H7 (cell line): Measurements from ENCODE around the gene PRKN. TPM values are rescaled to one million over a fixed set of nuclear protein-coding genes. Genes with fewer than 3 reads are reported as not detected.
A peak's percentile ranks its signal among the peaks of the same experiment; 100 is the strongest.
"Not testable (repeated sequence)": the region's sequence is repeated elsewhere in the genome, so short reads cannot be mapped to it uniquely, and the experiment has no call there.

ENCODE experiments used
- DNase-seq: peaks from one replicate; pipeline ENCODE4 v3.0.0; 2012
- H3K27me3 ChIP-seq: 2 replicates; pipeline ENCODE4 v1.6.0; 2011; ENCODE audit warnings: mild to moderate bottlenecking, low read length; ENCODE audit not compliant: control insufficient read depth, insufficient read depth
- H3K36me3 ChIP-seq: replicated peaks from 2 replicates; pipeline ENCODE4 v1.5.1; 2011; ENCODE audit warnings: low read length; ENCODE audit not compliant: control insufficient read depth, insufficient read depth
- H3K4me3 ChIP-seq: 2 replicates; pipeline ENCODE4 v1.5.1; 2011; ENCODE audit warnings: low read depth, mild to moderate bottlenecking, control low read depth, low read length, moderate library complexity; ENCODE audit not compliant: insufficient read depth
- total RNA-seq: library from RNA; depleted of rRNA; stranded (reverse); fragments of >200 nt; shearing (Covaris generic); gene quantifications from 2 replicates; pipeline ENCODE4 v1.2.3, GENCODE V29; 2014

The PRKN gene
- total RNA-seq, 1 experiment from 2014 or later: 0.90 TPM

DNA sequence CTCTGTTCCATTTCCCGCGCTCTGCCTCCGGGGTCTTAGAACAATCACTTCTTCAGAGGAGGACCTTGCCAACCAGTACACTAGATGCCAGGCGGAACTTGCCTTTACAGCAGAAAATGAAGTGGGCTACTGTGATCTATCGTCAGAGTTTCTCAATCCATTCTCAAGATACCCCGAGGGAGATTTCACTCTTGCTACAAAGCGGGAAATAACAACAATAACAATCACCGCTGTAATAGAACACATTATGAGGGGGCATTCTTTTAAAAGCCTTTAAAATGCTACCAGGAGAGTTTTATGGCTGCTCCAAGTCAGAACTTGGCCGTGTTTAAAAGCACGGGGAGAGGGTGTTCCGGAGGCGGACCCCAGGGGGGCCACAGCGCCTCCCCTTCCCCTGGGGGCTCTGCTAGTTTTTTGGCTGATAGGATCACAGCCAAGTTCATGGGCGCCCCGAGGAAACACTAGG is 836.7 kb downstream of the PRKN start:
- H3K4me3 ChIP-seq: no peak overlapping the region

DNA sequence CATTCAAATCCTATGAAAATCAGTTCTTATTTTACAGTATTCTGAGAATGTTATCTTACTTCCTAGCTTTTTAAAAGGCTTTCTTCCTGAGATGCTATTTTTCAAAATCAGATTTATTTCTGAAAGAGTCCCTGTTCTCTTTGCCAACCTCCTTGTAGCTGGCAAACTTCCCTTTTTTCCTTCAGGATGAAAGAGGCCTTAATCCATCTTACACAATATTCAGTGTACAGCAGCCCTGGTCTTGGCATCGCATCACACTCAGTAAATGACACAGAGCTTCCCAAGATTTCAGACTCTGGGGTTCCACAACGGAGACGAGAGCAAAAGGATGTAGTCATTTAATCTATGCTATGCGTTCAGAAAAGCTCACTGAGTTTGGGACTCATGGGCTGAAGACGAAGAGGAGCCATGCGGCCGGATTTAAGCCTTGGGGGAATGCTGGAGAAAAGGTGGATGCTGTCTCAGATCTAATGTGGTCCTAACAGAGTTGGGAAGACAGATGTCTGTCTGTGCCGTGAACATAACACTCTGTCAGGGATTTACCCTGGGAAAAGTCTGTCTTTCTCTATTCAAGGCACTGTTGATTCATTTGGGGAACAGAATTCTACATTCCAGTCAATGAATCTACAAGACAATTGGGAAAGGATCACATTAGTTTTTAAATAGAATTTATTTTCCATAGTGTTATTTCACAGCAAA is 837.3 kb downstream of the PRKN start:
- no peaks in the 10 kb centered on the region for H3K36me3 ChIP-seq
- H3K27me3 ChIP-seq: peaks cover 29% of the 10 kb centered on the region
- no peak overlapping the region for H3K4me3 ChIP-seq
- no peak for DNase-seq

More for the DNA sequence above, 836.7 kb downstream of the PRKN start:
- peaks cover 29% of the 10 kb centered on the region for H3K27me3 ChIP-seq
- H3K36me3 ChIP-seq: no peaks in the 10 kb centered on the region
- no peak for DNase-seq

DNA sequence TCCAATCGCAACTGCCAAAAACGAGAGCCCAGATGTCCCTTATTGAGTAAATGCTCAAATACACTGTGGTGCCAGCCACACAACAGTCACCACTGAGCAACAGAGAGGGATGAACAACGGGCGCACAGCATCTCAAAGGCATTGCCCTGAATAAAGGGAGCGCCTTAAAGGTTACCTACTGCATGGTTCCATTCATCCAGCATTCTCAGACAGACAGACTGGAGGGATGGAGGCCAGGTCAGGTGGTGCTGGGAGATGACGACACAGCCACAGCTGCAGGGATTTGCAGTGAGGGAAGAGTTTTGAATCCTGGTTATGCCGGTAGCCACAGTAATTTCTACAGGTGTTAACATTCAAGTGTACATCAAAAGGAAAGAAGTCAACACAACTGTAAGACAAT is 838.2 kb downstream of the PRKN start:
- DNase-seq: no peak
- H3K27me3 ChIP-seq: peaks cover 29% of the 10 kb centered on the region
- H3K36me3 ChIP-seq: no peaks in the 10 kb centered on the region
- no peak overlapping the region for H3K4me3 ChIP-seq

DNA sequence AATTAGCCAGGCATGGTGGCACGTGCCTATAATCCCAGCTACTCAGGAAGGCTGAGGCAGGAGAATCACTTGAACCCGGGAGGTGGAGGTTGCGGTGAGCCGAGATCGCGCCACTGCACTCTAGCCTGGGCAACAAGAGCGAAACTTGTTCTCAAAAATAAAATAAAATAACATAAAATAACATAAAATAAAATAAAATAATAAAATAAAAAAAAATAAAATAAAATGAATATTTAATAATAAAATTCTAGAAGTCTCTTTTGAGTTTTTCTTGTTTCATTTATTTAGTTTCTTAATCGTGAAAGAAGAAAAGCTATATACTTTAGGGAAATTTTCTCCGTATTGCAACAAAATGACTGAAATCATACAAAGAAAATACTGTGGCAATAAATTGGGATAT is 841.0 kb downstream of the PRKN start:
- not testable (repeated sequence) for H3K36me3 ChIP-seq, H3K4me3 ChIP-seq, DNase-seq

DNA sequence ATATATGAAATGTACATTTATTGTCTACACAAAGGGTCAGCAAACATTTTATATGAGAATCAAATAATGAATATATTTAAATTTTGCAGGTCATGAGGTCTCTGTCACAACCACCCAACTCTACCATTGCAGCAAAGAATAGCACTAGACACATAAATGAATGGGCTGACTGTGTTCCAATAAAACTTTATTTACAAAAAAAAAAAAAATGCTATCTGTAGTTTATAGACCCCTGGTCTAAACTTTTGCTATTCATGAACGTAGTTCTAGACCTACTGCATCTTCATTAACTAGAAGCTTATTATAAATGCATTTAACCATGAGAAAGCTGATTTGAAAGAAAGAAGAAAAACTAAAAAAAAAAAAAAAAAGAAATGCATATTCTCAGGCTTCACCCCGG is 842.8 kb downstream of the PRKN start:
- Histone ChIP-seq H3K27me3 (peaks cover 7% of the 10 kb centered on the region; the same call in 1 of the 2 replicates), H3K36me3 (no peaks in the 10 kb centered on the region)
- DNase-seq: no peak

More for the DNA sequence above, 841.0 kb downstream of the PRKN start:
- H3K27me3 ChIP-seq: peaks cover 13% of the 10 kb centered on the region

DNA sequence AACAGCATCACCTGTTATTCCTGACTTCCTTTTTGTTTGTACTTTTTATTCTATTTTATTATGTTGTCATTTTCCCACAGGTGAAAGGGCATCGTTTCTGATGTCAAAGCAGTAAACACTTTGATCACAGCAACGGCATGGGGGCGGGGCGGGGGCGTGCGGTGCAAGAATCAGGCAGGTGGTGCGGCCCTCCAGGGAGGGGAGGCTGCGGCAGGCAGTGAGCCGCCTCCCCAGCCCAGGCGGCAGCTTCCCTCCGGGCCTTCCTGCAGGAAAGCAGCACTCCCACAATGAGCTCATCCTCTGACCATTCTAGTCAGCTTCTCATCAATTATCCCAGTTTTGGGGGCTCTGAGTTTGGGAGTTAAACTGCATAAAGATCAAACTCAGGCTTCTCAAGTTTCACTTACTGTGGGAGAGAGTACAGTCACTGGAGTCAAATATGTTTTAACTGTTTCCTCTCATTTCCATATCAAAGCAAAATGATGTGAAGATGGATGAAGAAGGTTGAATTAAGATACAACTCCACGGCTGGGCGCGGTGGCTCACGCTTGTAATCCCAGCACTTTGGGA is 845.3 kb downstream of the PRKN start:
- DNase-seq: peak; percentile 51
- H3K4me3 ChIP-seq: no peak overlapping the region
- H3K36me3 ChIP-seq: no peaks in the 10 kb centered on the region
- H3K27me3 ChIP-seq: no peaks in the 10 kb centered on the region

More for the DNA sequence above, 842.8 kb downstream of the PRKN start:
- H3K4me3 ChIP-seq: no peak overlapping the region

DNA sequence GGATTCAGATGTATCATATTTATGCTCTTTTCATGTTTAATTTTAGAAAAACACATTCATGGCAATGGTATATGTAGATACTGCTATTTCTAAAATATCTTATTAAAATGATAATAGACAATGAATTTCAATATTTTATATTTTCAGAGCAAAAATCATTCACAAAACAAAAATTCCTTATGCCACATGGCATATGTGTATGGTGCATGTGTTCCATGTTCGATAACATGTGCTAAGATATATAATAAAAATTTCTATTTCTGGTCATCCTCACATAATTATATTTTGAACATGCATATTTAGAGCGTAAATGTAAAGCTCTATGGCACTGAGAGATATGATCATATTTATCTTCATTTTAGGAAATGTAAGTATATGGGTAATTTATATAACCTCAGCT is 847.5 kb downstream of the PRKN start:
- DNase-seq: no peak
- no peak overlapping the region for H3K4me3 ChIP-seq
- H3K27me3 ChIP-seq: no peaks in the 10 kb centered on the region
- no peaks in the 10 kb centered on the region for H3K36me3 ChIP-seq

DNA sequence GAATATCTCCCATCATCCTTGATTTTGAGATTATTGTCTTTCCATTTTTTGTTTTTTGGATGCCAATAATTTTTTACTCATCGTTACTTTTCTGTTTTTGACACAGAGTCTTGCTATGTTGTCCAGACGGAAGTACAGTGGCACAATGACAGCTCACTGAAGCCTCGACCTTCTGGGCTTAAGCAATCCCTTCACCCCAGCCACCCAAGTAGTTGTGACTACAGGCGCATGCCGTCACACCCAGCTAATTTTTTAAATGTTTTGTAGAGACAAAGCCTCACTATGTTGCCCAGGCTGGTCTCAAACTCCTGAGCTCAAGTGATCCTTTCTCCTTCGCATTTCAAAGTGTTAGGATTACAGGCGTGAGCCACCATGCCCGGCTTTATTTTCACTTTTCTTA is 851.3 kb downstream of the PRKN start:
- Histone ChIP-seq H3K36me3 (no peaks in the 10 kb centered on the region), H3K27me3 (no peaks in the 10 kb centered on the region), H3K4me3 (no peak overlapping the region)
- no peak for DNase-seq

DNA sequence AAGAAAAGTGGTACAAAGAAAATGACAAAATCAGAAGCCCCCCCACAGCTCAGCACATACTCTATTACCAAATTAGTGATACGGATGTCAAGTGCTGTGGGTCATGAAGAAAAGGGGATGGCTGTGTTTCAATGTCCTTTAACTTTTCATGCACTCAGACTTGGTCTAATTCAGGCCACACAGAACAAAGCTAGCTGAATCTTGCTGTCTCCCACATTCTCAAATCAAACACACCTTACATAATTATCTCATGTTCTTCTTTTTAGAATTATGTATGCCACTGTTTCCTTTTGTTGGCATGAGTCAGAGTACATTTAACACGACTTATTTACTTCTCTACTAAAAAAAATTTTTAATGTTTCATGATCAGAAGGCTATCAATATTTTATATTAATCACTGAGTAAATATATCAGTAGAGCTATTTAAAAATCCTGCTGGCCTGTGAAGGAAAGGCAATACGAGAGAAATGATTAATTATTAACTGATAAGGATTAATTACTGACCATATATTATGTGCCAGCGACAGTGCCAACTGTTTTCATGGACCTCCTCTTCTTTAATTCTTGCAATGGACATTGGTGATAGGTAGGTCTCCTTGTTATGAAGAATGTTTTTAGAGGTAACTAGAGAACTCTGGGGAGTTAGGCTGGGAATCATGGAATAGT is 857.2 kb downstream of the PRKN start:
- DNase-seq: no peak
- Histone ChIP-seq H3K27me3 (no peaks in the 10 kb centered on the region), H3K36me3 (no peaks in the 10 kb centered on the region), H3K4me3 (no peak overlapping the region)

DNA sequence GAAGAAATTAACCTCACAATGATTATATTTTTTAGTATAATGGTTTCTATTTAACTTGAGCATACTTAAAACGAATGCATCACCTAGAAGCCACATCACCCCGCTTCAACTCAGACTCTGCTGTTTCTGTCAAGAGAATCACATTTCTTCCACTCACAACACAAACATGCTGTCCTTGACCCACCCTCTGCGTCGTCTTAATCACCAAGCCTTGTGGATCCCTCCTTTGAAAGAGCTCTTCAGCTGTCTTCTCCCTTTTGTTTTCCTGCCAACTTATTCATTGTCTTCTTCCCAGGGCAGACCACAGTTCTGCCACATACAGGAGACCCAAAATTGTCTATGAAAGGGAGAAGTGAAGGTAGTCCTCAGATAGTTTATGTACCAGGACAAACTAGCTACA is 858.1 kb downstream of the PRKN start:
- Histone ChIP-seq H3K4me3 (no peak overlapping the region), H3K36me3 (no peaks in the 10 kb centered on the region), H3K27me3 (no peaks in the 10 kb centered on the region)
- DNase-seq: no peak

DNA sequence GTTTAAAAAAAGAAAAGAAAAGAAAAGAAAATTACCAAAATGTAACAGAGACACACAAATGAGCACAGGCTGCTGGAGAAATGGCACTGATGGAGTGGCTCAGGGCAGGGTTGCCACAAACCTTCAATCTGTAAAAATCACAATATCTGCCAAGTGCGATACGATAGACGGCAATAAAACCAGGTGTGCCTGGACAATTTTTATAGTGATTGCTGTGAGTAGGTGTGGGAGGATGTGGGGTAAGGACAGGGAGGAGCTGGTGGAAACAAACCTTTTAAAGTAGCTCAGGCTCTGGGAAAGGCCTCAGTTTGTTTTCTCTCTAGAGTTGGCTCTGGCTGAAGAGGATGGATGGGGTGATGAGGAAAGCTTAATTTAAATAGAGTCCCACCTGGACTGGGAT is 861.0 kb downstream of the PRKN start:
- no peak for DNase-seq
- H3K4me3 ChIP-seq: no peak overlapping the region
- H3K27me3 ChIP-seq: no peaks in the 10 kb centered on the region
- no peaks in the 10 kb centered on the region for H3K36me3 ChIP-seq

DNA sequence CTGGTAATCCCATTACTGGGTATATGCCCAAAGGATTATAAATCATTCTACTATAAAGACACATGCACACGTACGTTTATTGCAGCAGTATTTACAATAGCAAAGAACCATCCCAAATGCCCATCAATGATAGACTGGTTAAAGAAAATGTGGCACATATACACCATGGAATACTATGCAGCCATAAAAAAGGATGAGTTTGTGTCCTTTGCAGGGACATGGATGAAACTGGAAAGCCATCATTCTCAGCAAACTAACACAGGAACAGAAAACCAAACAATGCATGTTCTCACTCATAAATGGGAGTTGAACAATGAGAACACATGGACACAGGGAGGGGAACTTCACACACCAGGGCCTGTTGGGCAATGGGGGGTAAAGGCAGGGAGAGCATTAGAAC is 866.5 kb downstream of the PRKN start:
- H3K27me3 ChIP-seq, H3K36me3 ChIP-seq, H3K4me3 ChIP-seq, DNase-seq: not testable (repeated sequence)

DNA sequence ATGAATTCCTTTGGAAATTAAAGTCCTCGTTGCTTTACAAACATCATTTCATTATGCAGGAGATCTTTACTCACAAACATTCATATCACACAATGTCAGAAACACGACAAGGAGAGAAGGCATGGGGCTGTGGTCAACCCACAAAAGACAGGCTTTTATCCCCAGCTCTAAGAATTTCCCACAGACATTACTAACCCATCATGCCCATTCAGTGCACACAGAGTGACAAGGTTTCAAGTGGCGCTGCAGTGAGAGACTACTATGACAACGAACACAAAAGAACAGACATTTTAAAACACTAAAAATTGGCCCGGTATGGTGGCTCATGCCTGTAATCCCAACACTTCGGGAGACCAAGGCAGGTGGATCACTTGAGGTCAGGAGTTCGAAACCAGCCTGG is 873.9 kb downstream of the PRKN start:
- H3K36me3 ChIP-seq: no peaks in the 10 kb centered on the region
- H3K27me3 ChIP-seq: no peaks in the 10 kb centered on the region
- no peak for DNase-seq
- no peak overlapping the region for H3K4me3 ChIP-seq

DNA sequence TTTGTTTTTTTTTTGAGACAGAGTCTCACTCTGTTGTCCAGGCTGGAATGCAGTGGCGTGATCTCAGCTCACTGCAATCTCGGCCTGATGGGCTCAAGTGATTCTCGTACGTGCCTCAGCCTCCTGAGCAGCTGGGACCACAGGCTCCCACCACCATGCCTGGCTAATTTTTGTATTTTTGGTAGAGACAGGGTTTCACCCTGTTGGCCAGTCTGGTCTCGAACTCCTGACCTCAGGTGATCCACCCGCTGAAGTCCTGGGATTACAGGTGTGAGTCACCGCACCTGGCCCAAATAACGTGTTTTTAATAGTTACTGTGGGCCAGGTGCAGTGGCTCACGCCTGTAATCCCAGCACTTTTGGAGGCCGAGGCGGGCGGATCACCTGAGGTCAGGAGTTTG is 876.1 kb downstream of the PRKN start:
- H3K4me3 ChIP-seq, H3K27me3 ChIP-seq, H3K36me3 ChIP-seq, DNase-seq: not testable (repeated sequence)

DNA sequence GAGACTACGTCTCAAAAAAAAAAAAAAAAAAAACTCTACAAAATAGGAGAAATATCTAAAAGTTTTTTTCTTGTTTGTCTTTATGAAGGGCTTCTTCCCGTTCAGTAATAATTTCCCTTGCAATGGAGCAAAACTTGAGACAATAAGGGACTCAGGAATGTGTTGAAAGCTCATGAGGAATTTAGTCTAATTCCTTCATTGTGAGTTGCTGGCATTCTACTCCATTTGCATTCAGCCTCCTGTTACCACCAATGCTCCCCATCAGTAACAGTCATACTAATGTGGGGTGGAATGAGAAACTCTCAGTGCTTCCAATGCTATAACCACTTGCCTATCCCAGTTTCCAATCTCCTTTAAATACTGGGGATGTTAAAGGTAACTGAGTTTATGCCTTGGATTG is 877.0 kb downstream of the PRKN start:
- Histone ChIP-seq H3K36me3 (no peaks in the 10 kb centered on the region), H3K27me3 (no peaks in the 10 kb centered on the region), H3K4me3 (no peak overlapping the region)
- DNase-seq: no peak
